K562 treated with DMSO at 1 percent for 24 hours (cell line): Measurements from ENCODE around the gene C6orf163. TPM values are rescaled to one million over a fixed set of nuclear protein-coding genes. Genes with fewer than 3 reads are reported as not detected.

Experiments
- total RNA-seq: library from RNA; unstranded; fragments of 300-600 nt; gene quantifications from 2 replicates; pipeline ENCODE4 v1.2.3, GENCODE V29; 2022; ENCODE audit warnings: low read depth; ENCODE audit not compliant: insufficient read depth

The C6orf163 gene
- 0.41 and 0.63 TPM in 2 replicates for total RNA-seq

DNA sequence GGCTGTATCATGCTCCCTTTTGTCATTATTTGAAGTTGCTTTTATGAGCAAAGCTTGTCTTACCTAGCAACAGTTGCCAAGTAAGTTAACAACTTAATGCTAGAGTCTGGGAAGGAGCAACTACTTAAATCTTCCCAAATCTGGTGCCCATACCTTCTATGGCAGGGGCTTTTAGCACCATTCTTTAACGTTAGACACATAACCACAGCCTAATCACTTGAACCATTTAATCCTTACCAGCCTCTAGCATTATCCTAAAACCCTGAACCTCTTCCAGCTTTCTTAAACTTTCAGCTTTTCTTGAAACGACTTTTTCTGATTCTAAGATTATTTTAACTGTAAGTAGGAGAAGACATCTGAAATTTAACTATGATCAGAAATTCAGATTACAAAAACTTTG lies at the start of gene C6orf163:
Gene C6orf163, plus strand, starts transcription at position 83 of the 400 bp plus-strand sequence. Its CDS starts 287 bp downstream, at position 370.

DNA sequence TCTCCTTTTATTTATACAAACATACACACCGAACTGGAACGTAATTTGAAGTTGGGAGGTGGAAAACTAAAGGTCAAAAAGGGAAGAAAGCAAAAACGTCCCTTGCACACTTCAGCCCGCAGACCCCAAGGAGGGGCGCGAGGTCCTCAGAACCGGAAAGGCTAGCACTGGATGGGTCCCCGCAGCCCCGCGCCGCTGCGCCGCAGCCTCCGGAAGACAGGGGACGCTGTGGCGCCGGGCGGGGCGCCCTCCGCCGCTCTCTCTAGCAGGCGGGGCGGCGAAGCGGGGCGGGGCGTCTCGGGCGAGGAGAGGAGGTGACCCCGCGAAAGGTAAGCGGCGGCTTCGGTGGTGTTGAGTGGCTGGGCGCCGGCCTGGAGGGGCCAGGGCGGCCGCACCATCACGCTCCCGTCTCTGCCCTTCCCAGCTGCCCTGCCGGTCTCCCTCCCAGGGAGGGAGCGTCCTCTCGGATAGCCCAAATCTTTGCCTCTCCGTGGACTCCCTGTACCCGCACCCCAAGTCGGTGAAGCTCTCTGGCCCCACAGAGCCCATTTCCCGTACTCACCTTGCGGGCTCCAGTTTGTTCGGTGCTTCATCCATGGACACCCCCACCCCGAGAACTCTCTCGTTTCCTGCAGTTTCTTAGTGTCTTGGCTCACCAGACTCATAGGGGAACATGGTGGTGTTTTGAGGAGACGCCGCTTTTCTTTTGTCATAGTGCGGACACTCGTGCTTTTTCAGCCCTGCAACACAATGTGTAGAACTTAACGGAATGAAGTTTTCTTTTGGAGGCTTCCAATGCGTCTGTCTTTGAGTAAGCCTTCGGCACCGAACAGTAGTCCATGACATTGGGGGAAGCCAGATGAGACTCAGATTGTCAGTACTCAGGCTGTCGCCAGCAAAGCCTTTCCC lies 22.1 kb upstream of the C6orf163 start, which contains the start of gene SMIM8:
Gene SMIM8, plus strand, starts transcription at position 285 of the 909 bp plus-strand sequence. CDS start 14,444 bp downstream, outside the sequence.

DNA sequence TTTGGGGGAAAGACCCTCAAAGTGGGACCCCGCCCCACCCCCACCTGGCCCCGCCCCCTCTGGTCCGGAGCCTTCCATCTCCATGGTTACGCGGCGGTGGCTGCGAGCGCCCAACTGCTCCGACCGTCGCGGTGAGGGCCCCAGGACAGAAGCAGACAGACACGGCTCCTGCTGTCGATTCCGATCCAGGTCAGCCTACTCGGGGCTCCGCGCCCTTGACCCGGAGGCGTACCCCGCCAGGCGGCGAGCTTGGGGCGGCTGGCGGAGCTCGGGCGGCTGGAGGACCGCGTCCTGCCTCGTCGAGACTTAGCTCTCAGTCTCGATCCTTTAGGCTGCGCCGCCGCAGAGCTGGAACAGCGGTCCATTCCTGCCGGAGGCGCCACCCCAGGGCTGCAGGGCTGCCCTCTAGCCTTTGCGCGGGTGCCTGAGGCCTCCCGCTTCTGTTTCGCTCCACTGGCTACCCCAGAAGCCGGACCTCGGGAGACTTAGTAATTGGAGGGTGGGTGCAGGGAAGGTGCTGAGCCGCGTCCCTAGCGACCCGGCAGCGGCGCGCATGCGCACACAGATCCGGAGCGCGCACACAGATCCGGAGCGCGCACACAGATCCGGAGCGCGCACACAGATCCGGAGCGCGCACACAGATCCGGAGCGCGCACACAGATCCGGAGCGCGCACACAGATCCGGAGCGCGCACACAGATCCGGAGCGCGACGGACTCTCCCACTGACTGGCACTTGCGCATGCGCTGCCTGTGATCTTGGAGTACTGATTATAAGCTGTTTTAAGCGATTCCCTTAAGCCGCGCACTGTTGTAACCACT lies 63.5 kb downstream of the C6orf163 start, which contains the start of gene CFAP206:
Gene CFAP206, plus strand, starts transcription at position 72 of the 820 bp plus-strand sequence. CDS start 1,868 bp downstream, outside the sequence.

Other genes starting within 250 kb of the C6orf163 start
- not detected in 2 replicates for gene CGA, start 249.7 kb upstream of the C6orf163 start, total RNA-seq
- 3.8 and 5.0 TPM in 2 replicates for gene ZNF292, start 189.2 kb upstream of the C6orf163 start, total RNA-seq
- gene SMIM8, start 22.2 kb upstream of the C6orf163 start, total RNA-seq = 2.0 and 2.6 TPM in 2 replicates
- gene GJB7, start 15.5 kb upstream of the C6orf163 start, total RNA-seq = 0.30 TPM in 1 of 2 replicates, not detected in the other
- gene CFAP206, start 63.2 kb downstream of the C6orf163 start, total RNA-seq = 0.31 TPM in 1 of 2 replicates, not detected in the other
- gene SLC35A1, start 128.2 kb downstream of the C6orf163 start, total RNA-seq = 6.3 and 11.1 TPM in 2 replicates
- 16.8 and 18.2 TPM in 2 replicates for gene RARS2, start 245.2 kb downstream of the C6orf163 start, total RNA-seq
- 20.0 and 22.0 TPM in 2 replicates for gene ORC3, start 245.3 kb downstream of the C6orf163 start, total RNA-seq